Stimulated activated naive CD8-positive, alpha-beta T cell treated with anti-CD3 and anti-CD28 coated beads, Interleukin-15, Interleukin-2, amounts not matched to agents 100 U/mL and 50 U/mL, for 24 hours (primary cell): ENCODE results near the gene RGSL1.
"Not testable (repeated sequence)": the region's sequence is repeated elsewhere in the genome, so short reads cannot be mapped to it uniquely, and the experiment has no call there.

Experiments used
- ATAC-seq: fragments of 150-1000 bp; cut with Tn5 transposase; one replicate; pipeline ENCODE4 v1.10.0; 2021
- DNase-seq: peaks from one replicate; pipeline ENCODE4 v3.0.0; 2021

The RGSL1 gene

DNA sequence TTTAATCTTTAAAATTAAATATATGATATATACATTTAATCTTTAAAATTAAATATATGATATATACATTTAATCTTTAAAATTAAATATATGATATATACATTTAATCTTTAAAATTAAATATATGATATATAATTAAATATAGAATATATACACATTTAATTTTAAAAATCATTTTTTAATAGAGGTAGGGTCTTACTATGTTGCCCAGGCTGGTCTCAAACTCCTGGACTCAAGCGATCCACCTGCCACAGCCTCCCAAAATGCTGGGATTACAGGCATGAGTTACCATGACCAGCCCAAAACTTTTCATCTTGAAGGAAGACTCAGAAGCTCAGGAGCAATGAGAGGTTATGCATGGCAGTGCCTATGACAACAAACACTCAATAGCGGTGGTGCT lies 2.8 kb upstream of the RGSL1 start:
- DNase-seq, ATAC-seq: not testable (repeated sequence)

DNA sequence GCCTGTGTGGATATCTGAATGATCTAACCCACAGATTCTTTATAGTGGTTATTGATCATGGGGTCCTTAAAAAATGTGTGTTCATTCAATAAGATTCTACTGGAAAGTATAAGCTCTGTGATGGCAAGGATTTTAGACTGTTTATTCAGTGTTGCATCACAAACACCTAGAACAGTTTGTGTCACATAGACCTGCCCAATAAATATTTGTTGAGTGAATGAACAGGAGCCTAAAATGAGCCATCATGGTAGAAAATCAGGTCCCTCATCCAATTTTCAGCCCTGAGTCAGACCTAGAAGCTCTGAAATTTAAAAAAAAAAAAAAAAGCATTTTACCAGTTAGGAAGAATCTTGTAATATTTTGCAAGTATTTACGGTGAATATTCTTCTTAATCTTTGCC lies 2.3 kb upstream of the RGSL1 start:
- DNase-seq (no peak), ATAC-seq (no peak)

- DNase-seq = no peak
- ATAC-seq = no peak
Measured at GRCh38 chr1:182453631-182454030, 3.7 kb downstream of the RGSL1 start.

DNA sequence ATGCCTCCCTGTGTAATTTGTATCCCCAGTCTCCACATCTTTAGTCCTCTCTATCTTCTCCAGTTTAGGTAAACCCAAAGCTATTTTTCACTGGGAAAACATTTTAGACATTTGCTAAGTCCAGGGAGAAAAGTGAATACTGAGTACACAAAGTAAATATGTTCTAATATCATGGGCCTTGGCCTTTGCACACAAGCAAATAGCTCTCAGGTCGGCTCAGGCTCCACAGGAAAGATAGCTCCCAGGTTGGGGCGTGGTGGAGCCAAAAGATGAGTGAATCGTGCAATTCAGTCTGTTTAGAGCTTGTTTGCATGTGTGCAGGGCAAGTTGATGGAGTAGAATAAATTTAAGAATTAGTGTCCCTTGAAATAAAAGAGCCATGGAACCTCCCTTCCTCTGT lies 7.9 kb downstream of the RGSL1 start:
- ATAC-seq = no peak
- no peak for DNase-seq

- ATAC-seq (no peak), DNase-seq (no peak)
Measured at GRCh38 chr1:182459949-182460348, 10.0 kb downstream of the RGSL1 start.

- no peak for ATAC-seq
Measured at GRCh38 chr1:182460550-182460951, 10.6 kb downstream of the RGSL1 start.

DNA sequence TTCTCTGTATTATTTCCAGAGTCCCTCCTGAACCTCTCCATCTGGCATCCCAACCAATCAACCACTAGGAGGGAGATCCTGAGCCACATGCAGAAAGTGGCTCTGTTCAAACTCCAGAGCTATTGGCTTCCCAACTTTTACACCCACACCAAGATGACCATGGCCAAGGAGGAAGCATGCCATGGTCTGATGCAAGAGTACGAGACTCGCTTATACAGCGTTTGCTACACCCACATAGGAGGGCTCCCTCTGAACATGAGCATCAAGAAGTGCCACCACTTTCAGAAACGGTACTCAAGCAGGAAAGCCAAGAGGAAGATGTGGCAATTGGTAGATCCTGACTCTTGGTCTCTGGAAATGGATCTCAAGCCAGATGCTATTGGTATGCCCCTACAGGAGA lies 23.6 kb downstream of the RGSL1 start:
- DNase-seq = no peak
- no peak for ATAC-seq

More at GRCh38 chr1:182460550-182460951, 10.6 kb downstream of the RGSL1 start:
- DNase-seq = no peak

DNA sequence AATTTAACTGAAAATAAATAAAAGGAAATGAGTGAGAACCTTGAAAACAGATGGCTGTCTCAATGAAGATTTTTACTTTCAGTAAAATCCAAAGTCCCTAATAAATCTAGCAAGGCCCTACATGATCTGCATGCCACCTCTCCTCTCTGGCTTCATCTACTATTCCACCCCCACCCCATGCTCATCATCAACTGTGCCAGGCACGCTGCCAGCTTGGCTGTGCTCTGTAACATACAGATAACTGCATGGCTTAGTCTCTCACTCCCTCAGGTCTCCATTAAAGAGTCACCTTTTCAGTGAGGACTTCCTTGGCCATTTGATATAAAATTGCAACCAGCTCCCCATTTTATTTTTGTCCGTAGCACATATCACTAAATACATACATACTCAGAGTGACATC lies 26.7 kb downstream of the RGSL1 start:
- no peak for DNase-seq
- no peak for ATAC-seq

DNA sequence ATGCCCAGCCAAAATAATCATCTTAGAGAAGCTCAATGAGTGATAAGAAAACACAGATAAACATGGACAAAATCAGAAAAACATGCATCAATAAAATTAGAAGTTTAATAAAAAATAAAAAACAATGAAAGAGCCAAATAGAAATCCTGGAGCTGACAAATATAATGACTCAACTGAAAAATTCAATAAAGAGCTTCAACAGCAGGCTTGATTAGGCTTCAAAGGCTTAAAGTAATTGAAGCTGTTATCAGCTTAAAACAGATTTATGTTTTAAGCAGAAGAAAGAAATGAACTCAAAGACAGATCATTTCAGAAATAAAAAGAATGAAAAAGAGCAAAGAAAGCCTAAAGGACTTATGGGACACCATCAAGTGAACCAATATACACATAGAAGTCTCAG lies 28.3 kb downstream of the RGSL1 start:
- ATAC-seq = no peak
- no peak for DNase-seq

GRCh38 chr1:182484067-182484466 lies 34.1 kb downstream of the RGSL1 start:
- ATAC-seq (no peak), DNase-seq (no peak)

DNA sequence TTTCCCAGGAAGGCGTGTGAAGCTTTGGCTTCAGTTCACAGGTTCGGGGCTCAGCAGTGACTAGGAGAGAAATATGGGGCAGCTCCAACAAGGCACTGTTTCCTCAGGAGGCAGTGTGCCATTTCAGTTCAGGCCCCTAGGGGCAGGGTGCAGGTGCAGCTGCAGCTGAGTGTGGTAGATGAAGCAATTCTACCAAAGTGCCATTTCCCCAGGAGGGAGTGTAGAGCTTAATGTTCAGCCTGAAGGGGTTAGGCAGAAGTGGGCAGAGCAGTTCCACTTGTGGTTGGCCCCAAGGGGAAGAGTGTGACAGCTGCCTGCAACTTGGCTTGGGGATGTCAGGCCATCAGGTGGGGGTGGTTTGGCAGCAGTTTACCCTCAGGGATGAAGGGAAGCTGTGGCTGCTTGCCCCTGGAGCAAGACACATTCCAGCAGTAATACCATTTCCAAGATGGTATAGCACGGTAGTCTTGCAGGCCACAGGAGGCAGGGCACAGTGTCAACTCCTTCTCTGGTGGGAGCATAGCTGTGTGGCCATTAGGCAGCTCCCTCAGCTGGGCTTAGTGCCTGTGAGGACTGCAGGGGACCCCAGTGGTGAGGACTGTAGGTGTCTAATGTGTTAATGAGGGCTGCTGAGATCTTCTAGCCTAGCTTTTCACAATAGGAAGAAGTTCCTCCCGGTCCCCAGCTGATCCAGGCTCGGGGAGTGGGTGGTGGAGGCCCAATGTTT lies 34.7 kb downstream of the RGSL1 start:
- ATAC-seq (peak; percentile 61), DNase-seq (peak; percentile 8)

DNA sequence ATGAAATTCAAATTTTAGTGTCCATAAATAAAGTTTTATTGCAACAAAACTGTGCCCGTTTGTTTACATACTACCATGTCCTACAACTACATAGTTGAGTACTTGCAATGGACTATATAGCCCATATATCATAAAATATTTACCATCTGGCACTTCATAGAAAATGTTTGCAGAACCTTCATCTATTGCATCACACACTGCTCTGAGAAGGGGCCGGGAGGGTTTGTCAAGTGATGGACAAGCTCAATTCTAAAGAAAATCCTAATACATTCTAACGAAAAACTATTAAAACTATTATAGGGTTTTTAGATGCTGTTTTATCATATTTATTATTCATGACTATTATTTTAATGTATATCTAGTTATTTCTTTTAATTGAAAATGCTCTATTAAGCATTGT lies 35.9 kb downstream of the RGSL1 start:
- DNase-seq (no peak), ATAC-seq (no peak)

- DNase-seq = no peak
- ATAC-seq = no peak
Measured at GRCh38 chr1:182488803-182489202, 38.9 kb downstream of the RGSL1 start.

DNA sequence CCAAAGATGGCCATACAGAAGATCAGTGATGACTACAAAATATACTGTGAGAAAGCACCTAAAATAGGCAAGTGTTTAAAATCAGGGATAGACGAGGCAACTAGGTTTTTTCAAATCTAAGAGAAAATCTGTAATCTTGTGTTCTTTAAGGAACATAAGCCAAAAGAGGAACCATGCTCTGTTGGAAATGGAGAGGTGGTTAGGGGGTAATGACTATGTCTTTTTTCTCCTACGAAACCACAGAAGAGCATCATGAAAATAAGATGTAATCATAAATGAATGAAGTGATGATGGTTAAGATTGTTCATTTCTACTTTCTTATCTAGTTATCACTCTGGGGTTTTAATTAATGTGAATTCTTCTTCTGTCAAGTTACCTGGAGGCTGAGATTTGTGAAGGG lies 43.1 kb downstream of the RGSL1 start:
- DNase-seq (no peak), ATAC-seq (no peak)

- ATAC-seq = no peak
- no peak for DNase-seq
Measured at GRCh38 chr1:182495002-182495401, 45.1 kb downstream of the RGSL1 start.

DNA sequence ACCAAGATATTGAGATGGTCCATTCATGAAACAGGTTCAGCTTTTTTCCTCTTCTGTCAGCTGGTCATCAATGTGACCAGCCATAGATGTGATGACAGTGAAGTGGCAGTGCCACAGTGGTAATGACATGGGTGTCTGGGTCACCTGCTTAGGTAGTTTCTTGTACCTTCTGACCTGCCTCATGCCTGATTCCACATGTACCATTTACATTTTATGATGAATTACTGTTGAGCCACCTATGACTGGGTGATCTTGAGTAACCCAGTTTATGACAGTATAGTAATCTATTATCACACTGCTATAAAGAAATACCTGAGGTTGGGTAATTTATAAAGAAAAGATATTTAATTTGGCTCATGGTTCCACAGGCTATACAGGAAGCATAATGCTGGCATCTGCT lies 45.7 kb downstream of the RGSL1 start:
- DNase-seq (no peak), ATAC-seq (no peak)

GRCh38 chr1:182507685-182508084 lies 57.7 kb downstream of the RGSL1 start:
- DNase-seq = no peak
- no peak for ATAC-seq

DNA sequence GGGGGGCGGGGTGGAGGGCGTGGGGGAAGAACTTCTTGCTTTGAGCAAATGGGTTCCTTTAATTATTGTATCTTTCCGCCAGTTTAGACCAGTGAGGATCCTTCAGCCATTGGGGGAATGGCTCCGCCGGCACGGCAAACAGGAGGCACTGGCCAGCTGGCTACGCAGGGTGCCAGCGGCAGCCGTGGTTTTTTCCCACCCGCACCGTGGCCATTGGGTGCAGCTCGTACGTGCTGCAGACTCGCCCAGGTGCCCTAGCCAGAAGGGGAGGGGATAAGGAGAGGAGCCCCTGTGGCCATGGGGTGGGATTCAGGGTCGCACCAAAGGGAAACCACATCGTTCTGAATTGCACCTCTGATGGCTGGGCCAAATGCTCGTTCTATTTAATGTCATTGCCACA lies 65.6 kb downstream of the RGSL1 start:
- no peak for ATAC-seq
- DNase-seq = no peak

DNA sequence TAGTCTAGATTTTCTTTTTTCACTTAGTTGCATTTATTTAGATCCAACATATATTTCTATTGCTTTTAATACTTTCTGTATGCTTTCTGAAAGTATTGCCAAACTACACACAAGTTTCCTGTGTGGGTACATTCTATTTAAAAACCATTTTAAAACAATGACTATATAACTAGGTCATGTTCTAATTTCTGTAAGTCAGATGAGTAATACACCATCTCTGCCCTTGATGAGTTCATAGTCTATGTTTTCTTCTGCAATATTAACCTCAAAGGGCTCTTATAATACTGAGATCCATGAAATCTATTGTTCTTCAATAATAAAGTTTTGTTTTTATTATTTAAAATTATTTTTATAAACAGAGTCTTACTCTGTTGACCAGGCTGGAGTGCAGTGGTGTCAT lies 70.8 kb downstream of the RGSL1 start:
- DNase-seq = no peak

DNA sequence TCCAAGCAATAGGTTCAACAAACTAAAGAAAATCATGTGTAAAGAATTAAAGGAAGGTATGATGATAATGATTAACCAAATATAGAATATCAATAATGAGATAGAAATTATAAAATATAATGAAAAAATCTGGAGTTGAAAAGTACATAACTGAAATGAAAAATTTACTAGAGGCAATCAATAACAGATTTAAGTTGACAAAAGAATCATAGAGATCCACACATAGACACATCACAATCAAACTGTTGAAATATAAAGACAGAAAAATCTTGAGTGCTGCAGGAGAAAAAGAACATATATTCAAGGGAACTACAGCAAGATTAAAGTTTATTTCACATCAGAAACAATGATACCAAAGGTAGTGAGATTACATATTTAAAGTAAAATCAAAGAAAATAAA lies 75.4 kb downstream of the RGSL1 start:
- no peak for ATAC-seq
- no peak for DNase-seq

More for the DNA sequence above, 70.8 kb downstream of the RGSL1 start:
- no peak for ATAC-seq

DNA sequence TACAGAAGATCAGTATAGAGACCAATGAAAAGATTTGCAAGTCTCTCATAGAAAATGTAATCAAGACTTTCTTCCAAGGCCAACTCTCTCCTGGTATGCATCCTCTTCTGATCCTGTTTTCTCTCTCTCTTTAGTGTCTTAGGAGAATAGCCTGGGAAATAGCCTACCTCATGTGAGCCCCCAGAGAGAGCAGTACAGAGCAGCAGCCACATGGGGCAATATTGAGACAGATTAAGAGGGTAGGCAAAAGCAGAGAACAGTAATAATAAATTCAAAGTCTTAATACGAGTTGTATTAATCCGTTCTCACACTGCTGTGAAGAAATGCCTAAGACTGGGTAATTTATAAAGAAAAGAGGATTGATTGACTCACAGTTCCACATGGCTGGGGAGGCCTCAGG lies 77.7 kb downstream of the RGSL1 start:
- ATAC-seq (no peak), DNase-seq (no peak)

- not testable (repeated sequence) for DNase-seq, ATAC-seq
Measured at GRCh38 chr1:182528206-182528605, 78.3 kb downstream of the RGSL1 start.

GRCh38 chr1:182533896-182534295 lies 84.0 kb downstream of the RGSL1 start:
- ATAC-seq (no peak), DNase-seq (no peak)

DNA sequence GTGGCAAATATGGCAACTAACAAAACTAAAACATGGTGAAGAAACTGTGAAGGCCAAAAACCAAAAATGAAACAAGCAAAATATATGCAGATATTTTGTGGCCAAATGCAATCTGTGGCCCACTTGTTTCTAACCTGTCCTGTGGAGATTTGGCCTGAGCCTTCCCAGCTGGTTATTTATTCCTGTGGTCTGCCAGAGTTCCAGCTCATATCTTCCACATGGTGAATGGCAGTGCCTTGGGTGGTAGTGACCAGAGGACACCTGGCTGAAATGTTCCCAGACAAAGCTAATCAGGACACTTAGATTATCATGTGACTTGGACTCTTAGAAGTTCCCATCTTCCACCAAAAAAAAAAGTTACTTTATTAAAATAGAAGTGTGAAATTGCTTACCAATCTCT lies 99.4 kb downstream of the RGSL1 start:
- DNase-seq (no peak), ATAC-seq (no peak)

DNA sequence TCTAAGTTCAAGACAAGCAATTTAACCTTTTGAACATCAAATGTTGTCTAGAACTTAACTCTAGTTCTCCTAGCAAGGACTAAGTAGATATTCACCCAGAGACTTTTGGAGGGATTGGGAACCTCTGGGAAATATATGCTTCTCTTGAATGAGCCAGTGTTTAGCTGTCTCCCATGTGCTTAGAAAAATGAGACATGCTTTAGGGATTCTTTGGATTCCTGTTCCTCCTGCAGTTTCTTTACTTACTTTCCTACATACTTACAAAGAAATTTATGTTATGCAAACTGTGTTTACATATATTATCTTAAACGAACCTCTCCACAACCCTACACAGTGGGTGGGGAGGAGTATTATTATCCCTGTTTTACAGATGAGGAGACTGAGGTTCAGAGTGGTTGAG lies 99.9 kb downstream of the RGSL1 start:
- ATAC-seq (no peak), DNase-seq (no peak)
